GM23248 (cell line): ENCODE measurements around the gene JMY. TPM values are rescaled to one million over a fixed set of nuclear protein-coding genes. Genes with fewer than 3 reads are reported as not detected.
A peak's percentile ranks its signal among the peaks of the same experiment; 100 is the strongest.

Experiments
- DNase-seq: peaks from one replicate; pipeline ENCODE4 v3.0.0-alpha.2; 2015
- H2AFZ ChIP-seq: fragments of 200-600 bp; sonication (generic); 2 replicates; pipeline ENCODE4 v1.6.1; 2016; ENCODE audit warnings: antibody characterized with exemption
- H3F3A ChIP-seq: fragments of 200-600 bp; sonication (generic); 2 replicates; pipeline ENCODE4 v1.6.1; 2016; ENCODE audit warnings: mild to moderate bottlenecking, antibody characterized with exemption, mixed run types; ENCODE audit not compliant: insufficient read depth
- H3K27ac ChIP-seq: fragments of 200-600 bp; sonication (generic); 2 replicates; pipeline ENCODE4 v1.5.1; 2016; ENCODE audit warnings: mild to moderate bottlenecking
- H3K27me3 ChIP-seq: fragments of 200-600 bp; sonication (generic); replicated peaks from 2 replicates; pipeline ENCODE4 v1.6.1; 2016; ENCODE audit warnings: mild to moderate bottlenecking; ENCODE audit not compliant: insufficient read depth
- H3K36me3 ChIP-seq: fragments of 200-600 bp; sonication (generic); 2 replicates; pipeline ENCODE4 v1.6.1; 2016; ENCODE audit warnings: low read depth, mild to moderate bottlenecking
- H3K4me1 ChIP-seq: fragments of 200-600 bp; sonication (generic); 2 replicates; pipeline ENCODE4 v1.6.1; 2016; ENCODE audit warnings: mild to moderate bottlenecking; ENCODE audit not compliant: insufficient read depth
- H3K4me2 ChIP-seq: fragments of 200-600 bp; sonication (generic); one replicate; pipeline ENCODE4 v1.6.1; 2016; ENCODE audit warnings: mild to moderate bottlenecking; ENCODE audit not compliant: unreplicated experiment
- H3K4me3 ChIP-seq: fragments of 200-600 bp; sonication (generic); 2 replicates; pipeline ENCODE4 v1.5.1; 2016; ENCODE audit warnings: mild to moderate bottlenecking
- H3K79me2 ChIP-seq: fragments of 200-600 bp; sonication (generic); 2 replicates; pipeline ENCODE4 v1.6.1; 2016; ENCODE audit warnings: mild to moderate bottlenecking; ENCODE audit not compliant: insufficient read depth
- H3K9ac ChIP-seq: fragments of 200-600 bp; sonication (generic); 2 replicates; pipeline ENCODE4 v1.6.1; 2016; ENCODE audit warnings: mild to moderate bottlenecking
- H3K9me2 ChIP-seq: fragments of 200-600 bp; sonication (generic); 2 replicates; pipeline ENCODE4 v1.6.1; 2016; ENCODE audit warnings: mixed run types, mild to moderate bottlenecking, moderate library complexity; ENCODE audit not compliant: insufficient read depth
- H3K9me3 ChIP-seq: fragments of 200-600 bp; sonication (generic); one replicate; pipeline ENCODE4 v1.6.1; 2017; ENCODE audit warnings: low read depth
- H4K20me1 ChIP-seq: fragments of 200-600 bp; sonication (generic); 2 replicates; pipeline ENCODE4 v1.6.0; 2016; ENCODE audit not compliant: insufficient read depth
- EZH2 ChIP-seq: fragments of 200-600 bp; sonication (generic); IDR thresholded peaks from 2 replicates; pipeline ENCODE4 v1.6.1; 2018; ENCODE audit warnings: antibody characterized with exemption, mild to moderate bottlenecking; ENCODE audit not compliant: insufficient read depth, poor library complexity, severe bottlenecking
- EZH2phosphoT487 ChIP-seq: fragments of 200-600 bp; sonication (generic); IDR thresholded peaks from 2 replicates; pipeline ENCODE4 v1.6.1; 2018; ENCODE audit warnings: antibody characterized with exemption, moderate library complexity, mild to moderate bottlenecking, low read depth; ENCODE audit not compliant: insufficient read depth
- WGBS, 2 experiments: methylation state at CpG; one replicate each; pipeline ENCODE4 v1.1.6; 2015 to 2017; ENCODE audit warnings: low lambda C conversion rate in 2 of 2, low coverage in 1 of 2; ENCODE audit errors: missing lambda C conversion rate in 2 of 2; 5-methylcytosine and 5-hydroxymethylcytosine counted together
- in situ Hi-C: fragments of 300-500 bp; cut with MboI; formaldehyde crosslinking; loops from 2 replicates; pipeline ENCODE4 v1.15.0; 2020
- polyA plus RNA-seq: library from polyadenylated mRNA; unstranded; fragments of >200 nt; fragmentation: Nextera tagmentation; extraction: Ambion mirVana; gene quantifications from 2 replicates; pipeline ENCODE4 v1.2.1, GENCODE V29; 2016
- total RNA-seq: library from RNA; depleted of rRNA; stranded (reverse); fragments of >200 nt; shearing (Covaris generic); gene quantifications from 2 replicates; pipeline ENCODE4 v1.2.3, GENCODE V29; 2014

The JMY gene
- total and polyA plus RNA-seq, 2 experiments from 2014 or later, result 3.4 to 12.2 TPM

GRCh38 chr5:79190235-79190529 is 45.7 kb upstream of the JMY start:
- Histone ChIP-seq H3K4me1 (peaks cover 5% of the 10 kb centered on the region; the same call in 1 of the 2 replicates), H3K4me3 (no peak overlapping the region), H3K27me3 (no peaks in the 10 kb centered on the region), H3K27ac (no peak overlapping the region), H3K9ac (no peak overlapping the region), H3K4me2 (no peak overlapping the region), H2AFZ (no peak overlapping the region), H3F3A (peaks cover 5% of the 10 kb centered on the region; the same call in 1 of the 2 replicates), H4K20me1 (no peaks in the 10 kb centered on the region), H3K9me3 (no peaks in the 10 kb centered on the region), H3K36me3 (no peaks in the 10 kb centered on the region), H3K9me2 (no peaks in the 10 kb centered on the region), H3K79me2 (no peaks in the 10 kb centered on the region)
- TF ChIP-seq EZH2 (no peak), EZH2phosphoT487 (no peak)
- in situ Hi-C loops, result no loop called here
- no peak for DNase-seq
- 91 to 96% methylated on average over 2 of the region's 2 CpGs for WGBS, 2 experiments

GRCh38 chr5:79191457-79191856 is 44.5 kb upstream of the JMY start:
- no peaks in the 10 kb centered on the region for H3K36me3 ChIP-seq
- peaks cover 5% of the 10 kb centered on the region; the same call in 1 of the 2 replicates for H3K4me1 ChIP-seq
- no peak overlapping the region for H2AFZ ChIP-seq
- no peaks in the 10 kb centered on the region for H3K27me3 ChIP-seq
- no peaks in the 10 kb centered on the region for H3K79me2 ChIP-seq
- no peaks in the 10 kb centered on the region for H3K9me3 ChIP-seq
- H3K4me2 ChIP-seq, result no peak overlapping the region
- 92% methylated on average over 6 of the region's 6 CpGs for WGBS, 2 experiments
- H3K4me3 ChIP-seq, result no peak overlapping the region
- in situ Hi-C loops, result no loop called here
- no peaks in the 10 kb centered on the region for H4K20me1 ChIP-seq
- DNase-seq, result no peak
- no peaks in the 10 kb centered on the region for H3K9me2 ChIP-seq
- no peak overlapping the region for H3K27ac ChIP-seq
- no peak for TF ChIP-seq EZH2phosphoT487
- TF ChIP-seq EZH2, result no peak
- H3K9ac ChIP-seq, result no peak overlapping the region
- peaks cover 5% of the 10 kb centered on the region; the same call in 1 of the 2 replicates for H3F3A ChIP-seq

- in situ Hi-C loops, result no loop called here
Measured at GRCh38 chr5:79193643-79194042, 42.3 kb upstream of the JMY start.

DNA sequence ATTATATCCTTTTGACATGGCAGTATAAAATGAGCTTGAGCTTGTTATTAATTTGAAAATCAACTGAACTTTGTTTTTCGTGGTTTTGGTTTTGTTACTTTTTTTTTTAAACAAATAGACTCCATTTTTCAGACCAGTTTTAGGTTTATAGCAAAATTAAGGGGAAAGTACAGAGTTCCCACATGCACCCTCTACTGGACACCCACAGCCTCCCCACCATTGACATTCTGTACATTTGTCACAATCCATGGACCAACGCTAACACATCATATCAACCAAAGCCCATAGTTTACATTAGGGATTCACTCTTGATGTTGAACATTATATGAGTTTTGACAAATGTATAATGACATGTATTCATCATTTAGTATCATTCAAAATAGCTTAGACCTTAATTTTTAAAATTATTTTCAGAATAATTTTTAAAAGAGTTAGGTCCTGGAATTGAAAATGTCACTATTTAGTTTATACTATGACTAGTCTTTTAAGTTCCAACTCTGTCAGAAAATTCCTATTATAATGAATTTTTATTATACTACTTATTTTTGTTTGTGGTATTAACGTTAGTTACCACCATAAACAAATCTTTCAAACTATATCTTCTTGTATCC is 35.3 kb upstream of the JMY start:
- Histone ChIP-seq H3F3A (no peaks in the 10 kb centered on the region), H3K27ac (no peak overlapping the region), H4K20me1 (no peaks in the 10 kb centered on the region), H2AFZ (no peak overlapping the region), H3K9ac (no peak overlapping the region), H3K27me3 (no peaks in the 10 kb centered on the region), H3K9me3 (no peaks in the 10 kb centered on the region), H3K9me2 (no peaks in the 10 kb centered on the region), H3K4me3 (no peak overlapping the region), H3K36me3 (no peaks in the 10 kb centered on the region), H3K4me1 (peaks cover 8% of the 10 kb centered on the region), H3K4me2 (no peak overlapping the region), H3K79me2 (no peaks in the 10 kb centered on the region)
- TF ChIP-seq EZH2 (no peak), EZH2phosphoT487 (no peak)
- WGBS, 2 experiments, result 78 to 84% methylated on average over 3 of the region's 3 CpGs
- in situ Hi-C loops, result no loop called here
- DNase-seq, result peak; percentile 29

More at GRCh38 chr5:79193643-79194042, 42.3 kb upstream of the JMY start:
- H3K9me2 ChIP-seq, result no peaks in the 10 kb centered on the region
- WGBS, 2 experiments, result 53 to 63% methylated on average over 4 of the region's 4 CpGs
- H3K4me3 ChIP-seq, result no peak overlapping the region
- H3K27ac ChIP-seq, result no peak overlapping the region
- no peak overlapping the region for H3K9ac ChIP-seq
- no peak overlapping the region for H2AFZ ChIP-seq
- H3K27me3 ChIP-seq, result no peaks in the 10 kb centered on the region
- H3K36me3 ChIP-seq, result no peaks in the 10 kb centered on the region
- no peaks in the 10 kb centered on the region for H3K79me2 ChIP-seq
- DNase-seq, result peak; percentile 57
- H3K4me2 ChIP-seq, result no peak overlapping the region
- H4K20me1 ChIP-seq, result no peaks in the 10 kb centered on the region
- H3K4me1 ChIP-seq, result peaks cover 5% of the 10 kb centered on the region; the same call in 1 of the 2 replicates
- TF ChIP-seq EZH2 (no peak), EZH2phosphoT487 (no peak)
- no peaks in the 10 kb centered on the region for H3K9me3 ChIP-seq
- H3F3A ChIP-seq, result peaks cover 5% of the 10 kb centered on the region; the same call in 1 of the 2 replicates

GRCh38 chr5:79201206-79201605 is 34.7 kb upstream of the JMY start:
- no peak for DNase-seq
- Histone ChIP-seq H3K27ac (no peak overlapping the region), H2AFZ (no peak overlapping the region), H3K79me2 (no peaks in the 10 kb centered on the region), H3K36me3 (no peaks in the 10 kb centered on the region), H3K9ac (no peak overlapping the region), H3K9me3 (no peaks in the 10 kb centered on the region), H3K9me2 (no peaks in the 10 kb centered on the region), H3K4me2 (no peak overlapping the region), H4K20me1 (no peaks in the 10 kb centered on the region), H3K27me3 (no peaks in the 10 kb centered on the region), H3K4me1 (peaks cover 8% of the 10 kb centered on the region), H3K4me3 (no peak overlapping the region), H3F3A (no peaks in the 10 kb centered on the region)
- no peak for TF ChIP-seq EZH2phosphoT487
- TF ChIP-seq EZH2, result no peak
- WGBS, 2 experiments, result 74 to 79% methylated on average over 4 of the region's 4 CpGs
- in situ Hi-C loops, result no loop called here
